GM19099 (cell line): ENCODE measurements around the gene SLITRK5.

Experiments used
- POLR2A ChIP-seq: IDR thresholded peaks from 3 replicates; pipeline ENCODE4 v1.6.1; 2011; ENCODE audit warnings: low read depth; ENCODE audit not compliant: insufficient read length; ENCODE audit errors: extremely low read depth

The SLITRK5 gene, protein sequence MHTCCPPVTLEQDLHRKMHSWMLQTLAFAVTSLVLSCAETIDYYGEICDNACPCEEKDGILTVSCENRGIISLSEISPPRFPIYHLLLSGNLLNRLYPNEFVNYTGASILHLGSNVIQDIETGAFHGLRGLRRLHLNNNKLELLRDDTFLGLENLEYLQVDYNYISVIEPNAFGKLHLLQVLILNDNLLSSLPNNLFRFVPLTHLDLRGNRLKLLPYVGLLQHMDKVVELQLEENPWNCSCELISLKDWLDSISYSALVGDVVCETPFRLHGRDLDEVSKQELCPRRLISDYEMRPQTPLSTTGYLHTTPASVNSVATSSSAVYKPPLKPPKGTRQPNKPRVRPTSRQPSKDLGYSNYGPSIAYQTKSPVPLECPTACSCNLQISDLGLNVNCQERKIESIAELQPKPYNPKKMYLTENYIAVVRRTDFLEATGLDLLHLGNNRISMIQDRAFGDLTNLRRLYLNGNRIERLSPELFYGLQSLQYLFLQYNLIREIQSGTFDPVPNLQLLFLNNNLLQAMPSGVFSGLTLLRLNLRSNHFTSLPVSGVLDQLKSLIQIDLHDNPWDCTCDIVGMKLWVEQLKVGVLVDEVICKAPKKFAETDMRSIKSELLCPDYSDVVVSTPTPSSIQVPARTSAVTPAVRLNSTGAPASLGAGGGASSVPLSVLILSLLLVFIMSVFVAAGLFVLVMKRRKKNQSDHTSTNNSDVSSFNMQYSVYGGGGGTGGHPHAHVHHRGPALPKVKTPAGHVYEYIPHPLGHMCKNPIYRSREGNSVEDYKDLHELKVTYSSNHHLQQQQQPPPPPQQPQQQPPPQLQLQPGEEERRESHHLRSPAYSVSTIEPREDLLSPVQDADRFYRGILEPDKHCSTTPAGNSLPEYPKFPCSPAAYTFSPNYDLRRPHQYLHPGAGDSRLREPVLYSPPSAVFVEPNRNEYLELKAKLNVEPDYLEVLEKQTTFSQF

GRCh38 chr13:87671031-87671752, at the start of gene SLITRK5:
Gene SLITRK5, plus strand, starts transcription at chr13:87671371. Its CDS starts 4,018 bp downstream, at chr13:87675389.
- TF ChIP-seq POLR2A: no peak

DNA sequence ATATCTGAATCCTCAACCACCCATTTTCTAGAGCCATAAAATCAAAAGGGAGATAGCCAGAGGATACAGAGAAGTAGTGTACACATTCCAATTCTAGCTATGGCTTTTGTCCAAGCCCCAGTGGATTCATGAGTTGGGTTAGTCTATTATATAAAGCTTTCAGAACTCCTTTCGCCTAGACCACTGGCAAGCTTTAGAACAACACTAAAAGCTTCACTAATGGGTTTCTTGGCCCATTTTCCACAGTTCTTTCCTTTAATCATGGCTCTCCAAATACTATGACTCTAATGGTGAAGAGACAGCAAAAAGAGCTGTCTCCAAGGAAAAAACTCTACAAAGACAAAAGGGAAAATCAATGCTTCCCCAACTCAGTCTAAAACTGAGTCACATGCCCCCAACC, 48.2 kb upstream of the SLITRK5 start:
- TF ChIP-seq POLR2A: no peak

DNA sequence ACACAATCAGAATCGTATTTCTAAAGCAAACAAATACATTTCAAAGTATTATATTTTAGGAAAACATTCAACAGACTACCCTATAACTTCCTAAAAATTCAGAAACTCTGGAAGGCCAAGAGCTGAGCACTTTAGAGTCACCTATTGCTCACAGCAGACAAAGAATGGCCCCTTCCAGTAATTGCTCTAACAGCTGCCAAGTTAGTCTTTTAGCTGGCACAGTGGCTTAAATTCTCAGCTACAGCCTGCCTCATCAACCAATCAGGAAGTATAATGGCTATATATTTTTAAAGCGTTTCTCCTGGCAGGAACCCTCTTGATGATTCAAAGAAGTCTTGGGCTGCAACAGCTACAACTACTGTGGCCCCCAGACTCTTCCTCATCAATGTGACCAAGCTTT, 14.9 kb upstream of the SLITRK5 start:
- no peak for TF ChIP-seq POLR2A

DNA sequence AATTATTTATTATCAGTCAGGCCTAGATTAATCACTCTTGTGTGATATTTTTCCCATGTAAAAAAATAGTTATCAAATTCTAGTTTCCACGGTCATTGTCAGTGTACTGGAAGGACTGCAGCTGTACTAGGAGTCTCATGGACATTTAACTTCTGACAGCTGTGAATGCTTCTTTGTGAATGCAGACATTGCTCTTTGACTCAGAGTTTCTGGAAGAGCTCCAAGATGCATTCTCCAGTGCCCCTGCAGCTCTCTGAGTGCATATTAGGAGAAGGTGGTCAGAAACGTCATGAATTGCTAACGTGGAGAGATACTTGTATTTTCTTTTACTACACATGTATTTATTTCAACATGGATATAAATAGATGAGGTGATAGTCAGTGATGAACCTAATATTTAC, 9.7 kb upstream of the SLITRK5 start:
- no peak for TF ChIP-seq POLR2A

GRCh38 chr13:87666831-87667230, 4.3 kb upstream of the SLITRK5 start:
- no peak for TF ChIP-seq POLR2A

DNA sequence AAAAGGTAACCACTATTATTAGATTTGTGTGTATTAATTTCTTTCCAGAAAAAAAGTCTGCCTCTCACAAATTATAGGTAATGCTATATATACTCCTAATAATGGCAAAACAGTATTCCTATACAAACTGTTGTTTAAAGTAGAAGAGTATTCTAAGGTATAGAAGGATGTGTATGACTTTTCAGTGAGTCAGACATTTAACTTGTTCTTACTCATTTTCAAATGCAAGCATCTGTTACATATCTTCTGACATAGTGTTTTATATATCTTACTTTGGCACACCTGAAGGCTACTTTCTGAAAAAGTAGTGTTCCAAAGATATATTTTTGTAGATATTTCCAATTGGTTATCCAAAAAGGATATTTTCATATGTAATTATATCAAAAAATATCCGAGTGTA, 3.5 kb upstream of the SLITRK5 start:
- TF ChIP-seq POLR2A: no peak

GRCh38 chr13:87669379-87669978, 1.7 kb upstream of the SLITRK5 start:
- TF ChIP-seq POLR2A: no peak

DNA sequence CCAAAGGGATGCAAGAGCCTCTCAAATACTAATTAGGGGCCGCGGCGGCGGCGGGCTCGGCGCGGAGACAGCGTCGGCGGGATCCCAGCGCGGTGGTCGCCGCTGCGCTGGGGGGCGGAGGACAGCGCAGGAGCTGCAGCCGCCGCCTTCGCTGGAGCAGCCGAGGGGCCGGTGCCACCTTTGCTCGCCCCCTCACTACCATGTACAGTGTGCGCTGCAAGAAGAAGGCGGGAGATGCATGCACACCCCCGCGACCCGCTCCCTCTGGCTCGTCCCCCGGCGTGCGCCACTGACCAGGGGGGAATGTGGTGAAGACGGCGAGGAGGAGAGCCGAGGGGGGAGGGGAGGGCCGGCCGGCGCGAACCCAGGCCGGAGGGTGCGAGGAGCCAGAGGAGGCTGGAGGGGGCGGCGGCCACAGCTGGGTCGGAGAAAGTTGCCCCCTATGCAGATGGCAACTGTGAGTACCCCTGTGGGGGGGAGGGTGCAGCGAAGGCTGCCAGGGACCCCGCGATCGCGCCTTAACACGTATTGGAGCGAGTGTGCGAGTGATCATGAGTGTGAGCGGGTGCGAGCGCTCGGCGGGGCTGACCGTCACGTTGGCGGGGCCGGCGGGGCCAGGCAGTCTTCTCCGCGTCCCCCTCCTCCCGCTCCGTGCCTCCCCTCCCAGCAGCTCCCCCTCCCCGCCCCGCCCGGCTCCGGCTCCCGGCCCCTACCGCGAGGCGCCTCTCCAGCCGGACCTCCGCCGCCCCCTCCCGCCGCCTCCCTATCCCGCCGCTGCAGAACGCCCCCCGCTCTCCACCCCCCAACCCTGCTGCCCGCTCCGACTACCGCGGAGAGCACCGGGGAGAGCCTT, 808 bp downstream of the SLITRK5 start:
- TF ChIP-seq POLR2A: no peak

DNA sequence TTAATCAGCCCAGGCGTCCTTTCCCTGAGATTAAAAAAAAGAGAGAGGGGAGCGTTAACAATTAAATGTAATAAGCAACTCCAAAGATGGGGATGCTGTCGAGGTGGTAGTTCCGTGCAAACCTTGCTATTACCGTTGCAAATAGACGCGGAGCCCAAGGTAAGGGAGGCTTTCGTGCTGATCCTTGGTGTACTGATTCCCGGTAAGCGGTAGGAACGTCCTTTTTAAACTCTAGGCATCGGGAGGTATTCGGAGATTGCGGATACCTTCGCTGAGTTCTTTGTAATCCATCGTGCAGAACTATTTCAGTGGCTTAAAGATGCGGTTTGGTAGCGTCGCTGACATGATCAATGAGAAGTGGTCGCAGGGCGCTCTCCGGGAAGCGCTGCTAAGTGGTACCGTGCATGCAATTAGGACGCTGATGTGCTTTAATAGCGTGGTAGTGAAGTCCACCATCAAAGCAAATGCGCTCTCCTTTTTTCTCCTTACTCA, 3.1 kb downstream of the SLITRK5 start:
- no peak for TF ChIP-seq POLR2A

DNA sequence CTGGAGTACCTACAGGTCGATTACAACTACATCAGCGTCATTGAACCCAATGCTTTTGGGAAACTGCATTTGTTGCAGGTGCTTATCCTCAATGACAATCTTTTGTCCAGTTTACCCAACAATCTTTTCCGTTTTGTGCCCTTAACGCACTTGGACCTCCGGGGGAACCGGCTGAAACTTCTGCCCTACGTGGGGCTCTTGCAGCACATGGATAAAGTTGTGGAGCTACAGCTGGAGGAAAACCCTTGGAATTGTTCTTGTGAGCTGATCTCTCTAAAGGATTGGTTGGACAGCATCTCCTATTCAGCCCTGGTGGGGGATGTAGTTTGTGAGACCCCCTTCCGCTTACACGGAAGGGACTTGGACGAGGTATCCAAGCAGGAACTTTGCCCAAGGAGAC, 4.7 kb downstream of the SLITRK5 start:
- no peak for TF ChIP-seq POLR2A

DNA sequence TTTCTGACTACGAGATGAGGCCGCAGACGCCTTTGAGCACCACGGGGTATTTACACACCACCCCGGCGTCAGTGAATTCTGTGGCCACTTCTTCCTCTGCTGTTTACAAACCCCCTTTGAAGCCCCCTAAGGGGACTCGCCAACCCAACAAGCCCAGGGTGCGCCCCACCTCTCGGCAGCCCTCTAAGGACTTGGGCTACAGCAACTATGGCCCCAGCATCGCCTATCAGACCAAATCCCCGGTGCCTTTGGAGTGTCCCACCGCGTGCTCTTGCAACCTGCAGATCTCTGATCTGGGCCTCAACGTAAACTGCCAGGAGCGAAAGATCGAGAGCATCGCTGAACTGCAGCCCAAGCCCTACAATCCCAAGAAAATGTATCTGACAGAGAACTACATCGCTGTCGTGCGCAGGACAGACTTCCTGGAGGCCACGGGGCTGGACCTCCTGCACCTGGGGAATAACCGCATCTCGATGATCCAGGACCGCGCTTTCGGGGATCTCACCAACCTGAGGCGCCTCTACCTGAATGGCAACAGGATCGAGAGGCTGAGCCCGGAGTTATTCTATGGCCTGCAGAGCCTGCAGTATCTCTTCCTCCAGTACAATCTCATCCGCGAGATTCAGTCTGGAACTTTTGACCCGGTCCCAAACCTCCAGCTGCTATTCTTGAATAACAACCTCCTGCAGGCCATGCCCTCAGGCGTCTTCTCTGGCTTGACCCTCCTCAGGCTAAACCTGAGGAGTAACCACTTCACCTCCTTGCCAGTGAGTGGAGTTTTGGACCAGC, 5.3 kb downstream of the SLITRK5 start:
- TF ChIP-seq POLR2A: no peak

- no peak for TF ChIP-seq POLR2A
These were observed 5.9 kb downstream of the SLITRK5 start for GRCh38 chr13:87677043-87677495.

GRCh38 chr13:87677496-87678371, 6.6 kb downstream of the SLITRK5 start:
- no peak for TF ChIP-seq POLR2A
